ENCODE measurements around the gene APOA1.

The APOA1 gene

GRCh38 chr11:116792144-116792868, 45.1 kb downstream of the APOA1 start:
- in situ Hi-C loops (cut with MboI; ENCODE audit: low sequenced_read_pairs) = loop anchor here (25.0 kb wide), 1 partner anchor 320 kb away; no protein-coding TSS in a partner anchor

- in situ Hi-C loops (cut with MboI; ENCODE audit: low sequenced_read_pairs) = loop anchor here (25.0 kb wide), 1 partner anchor 321 kb away; no protein-coding TSS in a partner anchor
Measured at GRCh38 chr11:116791813-116792143, 45.6 kb downstream of the APOA1 start, which contains the start of gene APOA5. APOA5 (minus strand) TSS chr11:116791879; CDS start chr11:116791860, 19 bp downstream.

- in situ Hi-C loops (cut with MboI; ENCODE audit: low sequenced_read_pairs) = loop anchor here (25.0 kb wide), 1 partner anchor 321 kb away; no protein-coding TSS in a partner anchor
Measured at GRCh38 chr11:116791002-116791812, 46.2 kb downstream of the APOA1 start.

GRCh38 chr11:116790167-116791001, 47.0 kb downstream of the APOA1 start:
- in situ Hi-C loops (cut with MboI; ENCODE audit: low sequenced_read_pairs) = loop anchor here (25.0 kb wide), 1 partner anchor 322 kb away; no protein-coding TSS in a partner anchor

- in situ Hi-C loops (cut with MboI; ENCODE audit: low sequenced_read_pairs) = loop anchor here (25.0 kb wide), 1 partner anchor 323 kb away; no protein-coding TSS in a partner anchor
Measured at GRCh38 chr11:116788975-116789374, 48.4 kb downstream of the APOA1 start.

GRCh38 chr11:116788534-116788933, 48.9 kb downstream of the APOA1 start:
- in situ Hi-C loops (cut with MboI; ENCODE audit: low sequenced_read_pairs) = loop anchor here (25.0 kb wide), 1 partner anchor 324 kb away; no protein-coding TSS in a partner anchor

- in situ Hi-C loops (cut with MboI; ENCODE audit: low sequenced_read_pairs) = loop anchor here (25.0 kb wide), 1 partner anchor 324 kb away; no protein-coding TSS in a partner anchor
Measured at GRCh38 chr11:116787786-116788486, 49.5 kb downstream of the APOA1 start, which contains the start of gene ZPR1. ZPR1 (minus strand) TSS chr11:116788023; CDS start chr11:116787990, 33 bp downstream.

GRCh38 chr11:116787436-116787785, 50.0 kb downstream of the APOA1 start:
- in situ Hi-C loops (cut with MboI; ENCODE audit: low sequenced_read_pairs) = loop anchor here (25.0 kb wide), 1 partner anchor 325 kb away; no protein-coding TSS in a partner anchor

- in situ Hi-C loops (cut with MboI; ENCODE audit: low sequenced_read_pairs) = loop anchor here (25.0 kb wide), 1 partner anchor 325 kb away; no protein-coding TSS in a partner anchor
Measured at GRCh38 chr11:116786966-116787365, 50.5 kb downstream of the APOA1 start.

GRCh38 chr11:116786326-116786725, 51.1 kb downstream of the APOA1 start:
- in situ Hi-C loops (cut with MboI; ENCODE audit: low sequenced_read_pairs) = loop anchor here (25.0 kb wide), 1 partner anchor 326 kb away; no protein-coding TSS in a partner anchor
